ENCODE results near the gene SLC26A8. TPM values are rescaled to one million over a fixed set of nuclear protein-coding genes. Genes with fewer than 3 reads are reported as not detected.
A peak's percentile ranks its signal among the peaks of the same experiment; 100 is the strongest.

The SLC26A8 gene
- total RNA-seq, 1 donor from 2014 or later, result not detected

- Histone ChIP-seq H3K4me3 (ENCODE audit: low read depth, low read length) (no peak overlapping the region), H3K36me3 (ENCODE audit: control insufficient read depth, insufficient read depth, low read length) (no peaks in the 10 kb centered on the region), H3K27me3 (ENCODE audit: control insufficient read depth, insufficient read depth, low read length) (no peaks in the 10 kb centered on the region)
- FAIRE-seq (no peak), DNase-seq (ENCODE audit: low read depth) (no peak)
- no peak for TF ChIP-seq CTCF (IDR thresholded peaks at IDR 0.05; ENCODE audit: insufficient read depth, low read length, severe bottlenecking)
Observed at GRCh38 chr6:35925961-35926360, 98.5 kb downstream of the SLC26A8 start.

DNA sequence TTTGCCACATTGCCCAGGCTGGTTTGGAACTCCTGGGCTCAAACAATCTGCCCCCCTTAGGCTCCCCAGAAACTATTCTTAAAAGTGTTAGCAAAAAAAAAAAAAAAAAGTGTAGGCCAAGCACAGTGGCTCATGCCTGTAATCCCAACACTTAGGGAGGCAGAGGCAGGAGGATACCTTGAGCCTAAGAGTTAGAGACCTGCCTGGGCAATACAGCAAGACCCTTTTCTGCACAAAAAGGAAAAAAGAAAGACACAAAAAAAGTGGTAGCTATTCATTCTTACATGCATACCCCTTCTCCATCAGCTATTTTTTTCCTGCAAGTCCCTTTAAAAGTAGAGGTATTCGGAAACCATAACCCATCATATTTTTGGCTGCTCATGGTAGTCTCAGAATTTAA lies 100.3 kb downstream of the SLC26A8 start:
- H3K36me3 ChIP-seq (ENCODE audit: control insufficient read depth, insufficient read depth, low read length), result no peaks in the 10 kb centered on the region
- H3K4me3 ChIP-seq (ENCODE audit: low read depth, low read length), result no peak overlapping the region
- no peaks in the 10 kb centered on the region for H3K27me3 ChIP-seq (ENCODE audit: control insufficient read depth, insufficient read depth, low read length)
- DNase-seq (ENCODE audit: low read depth) (no peak), FAIRE-seq (no peak)
- no peak for TF ChIP-seq CTCF (IDR thresholded peaks at IDR 0.05; ENCODE audit: insufficient read depth, low read length, severe bottlenecking)

- H3K4me3 ChIP-seq (ENCODE audit: low read depth, low read length), result no peak overlapping the region
- FAIRE-seq (no peak), DNase-seq (ENCODE audit: low read depth) (no peak)
- TF ChIP-seq CTCF (IDR thresholded peaks at IDR 0.05; ENCODE audit: insufficient read depth, low read length, severe bottlenecking), result no peak
- no peaks in the 10 kb centered on the region for H3K27me3 ChIP-seq (ENCODE audit: control insufficient read depth, insufficient read depth, low read length)
- no peaks in the 10 kb centered on the region for H3K36me3 ChIP-seq (ENCODE audit: control insufficient read depth, insufficient read depth, low read length)
Observed at GRCh38 chr6:35922139-35922554, 102.3 kb downstream of the SLC26A8 start.

GRCh38 chr6:35920793-35921732 lies 103.4 kb downstream of the SLC26A8 start, which contains the start of gene SRPK1:
TSS of gene SRPK1 (minus strand) at chr6:35921098. CDS start at chr6:35921056, 42 bp downstream.
- TF ChIP-seq CTCF (IDR thresholded peaks at IDR 0.05; ENCODE audit: insufficient read depth, low read length, severe bottlenecking), result peak; percentile 8
- H3K4me3 ChIP-seq (ENCODE audit: low read depth, low read length), result peak within 1 kb of the TSS; percentile 78
- no peaks in the 10 kb centered on the region for H3K27me3 ChIP-seq (ENCODE audit: control insufficient read depth, insufficient read depth, low read length)
- H3K36me3 ChIP-seq (ENCODE audit: control insufficient read depth, insufficient read depth, low read length), result no peaks in the 10 kb centered on the region
- FAIRE-seq (no peak), DNase-seq (ENCODE audit: low read depth) (peak; percentile 66)

- H3K36me3 ChIP-seq (ENCODE audit: control insufficient read depth, insufficient read depth, low read length), result no peaks in the 10 kb centered on the region
- no peak for TF ChIP-seq CTCF (IDR thresholded peaks at IDR 0.05; ENCODE audit: insufficient read depth, low read length, severe bottlenecking)
- peak; percentile 93 for DNase-seq (ENCODE audit: low read depth)
- no peaks in the 10 kb centered on the region for H3K27me3 ChIP-seq (ENCODE audit: control insufficient read depth, insufficient read depth, low read length)
- peak overlapping the region; percentile 78 for H3K4me3 ChIP-seq (ENCODE audit: low read depth, low read length)
- FAIRE-seq, result peak; percentile 43
Observed at GRCh38 chr6:35919827-35920751, 104.4 kb downstream of the SLC26A8 start.
